ENCODE measurements around the gene SHROOM4. TPM values are rescaled to one million over a fixed set of nuclear protein-coding genes. Genes with fewer than 3 reads are reported as not detected.

The SHROOM4 gene
- polyA plus RNA-seq (2012; ENCODE audit: insufficient read depth, insufficient read length, low read depth): 0.46 TPM

GRCh38 chrX:50813843-50814661 lies at the start of gene SHROOM4:
Gene SHROOM4 (minus strand): TSS chrX:50814194. CDS start chrX:50814018, 176 bp downstream.
- Histone ChIP-seq H3K27me3 (peaks cover 8% of the 10 kb centered on the region), H3K4me1 (no peaks in the 10 kb centered on the region), H3K9me3 (no peaks in the 10 kb centered on the region), H3K36me3 (no peaks in the 10 kb centered on the region), H3K4me3 (ENCODE audit: low read depth, low read length) (peak within 1 kb of the TSS; percentile 57)
- DNase-seq: peak; percentile 14
- TF ChIP-seq, protein P1, sequence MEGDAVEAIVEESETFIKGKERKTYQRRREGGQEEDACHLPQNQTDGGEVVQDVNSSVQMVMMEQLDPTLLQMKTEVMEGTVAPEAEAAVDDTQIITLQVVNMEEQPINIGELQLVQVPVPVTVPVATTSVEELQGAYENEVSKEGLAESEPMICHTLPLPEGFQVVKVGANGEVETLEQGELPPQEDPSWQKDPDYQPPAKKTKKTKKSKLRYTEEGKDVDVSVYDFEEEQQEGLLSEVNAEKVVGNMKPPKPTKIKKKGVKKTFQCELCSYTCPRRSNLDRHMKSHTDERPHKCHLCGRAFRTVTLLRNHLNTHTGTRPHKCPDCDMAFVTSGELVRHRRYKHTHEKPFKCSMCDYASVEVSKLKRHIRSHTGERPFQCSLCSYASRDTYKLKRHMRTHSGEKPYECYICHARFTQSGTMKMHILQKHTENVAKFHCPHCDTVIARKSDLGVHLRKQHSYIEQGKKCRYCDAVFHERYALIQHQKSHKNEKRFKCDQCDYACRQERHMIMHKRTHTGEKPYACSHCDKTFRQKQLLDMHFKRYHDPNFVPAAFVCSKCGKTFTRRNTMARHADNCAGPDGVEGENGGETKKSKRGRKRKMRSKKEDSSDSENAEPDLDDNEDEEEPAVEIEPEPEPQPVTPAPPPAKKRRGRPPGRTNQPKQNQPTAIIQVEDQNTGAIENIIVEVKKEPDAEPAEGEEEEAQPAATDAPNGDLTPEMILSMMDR (IDR thresholded peaks at IDR 0.05; ENCODE audit: low read depth, low read length): no peak

DNA sequence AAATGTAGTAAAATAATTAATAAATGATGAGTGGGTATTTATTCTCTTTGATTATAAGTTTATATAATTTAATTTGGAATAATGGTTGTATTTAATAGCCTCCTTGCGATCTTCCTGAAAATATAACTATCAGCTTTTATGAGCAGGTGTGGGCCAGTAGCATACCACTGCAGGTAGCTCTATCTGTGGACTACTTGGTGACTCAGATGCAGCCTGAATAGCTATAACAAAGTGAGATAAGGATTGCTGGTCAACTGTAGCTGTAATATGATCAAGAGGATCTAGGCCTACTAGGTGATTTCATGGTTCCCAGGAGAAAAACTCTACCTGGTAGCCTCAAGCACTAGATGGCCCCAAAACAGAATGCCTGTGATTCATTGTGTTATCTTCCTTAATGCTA lies 49.5 kb upstream of the SHROOM4 start:
- no peak for DNase-seq
- no peaks in the 10 kb centered on the region for H3K4me1 ChIP-seq
- no peaks in the 10 kb centered on the region for H3K9me3 ChIP-seq
- TF ChIP-seq, protein P1 (IDR thresholded peaks at IDR 0.05; ENCODE audit: low read depth, low read length): no peak
- no peaks in the 10 kb centered on the region for H3K27me3 ChIP-seq
- no peak overlapping the region for H3K4me3 ChIP-seq (ENCODE audit: low read depth, low read length)
- no peaks in the 10 kb centered on the region for H3K36me3 ChIP-seq

GRCh38 chrX:50860518-50860917 lies 46.5 kb upstream of the SHROOM4 start:
- TF ChIP-seq, protein P1 (IDR thresholded peaks at IDR 0.05; ENCODE audit: low read depth, low read length): no peak
- H3K4me3 ChIP-seq (ENCODE audit: low read depth, low read length): no peak overlapping the region
- H3K9me3 ChIP-seq: no peaks in the 10 kb centered on the region
- DNase-seq: no peak
- H3K27me3 ChIP-seq: no peaks in the 10 kb centered on the region
- H3K36me3 ChIP-seq: no peaks in the 10 kb centered on the region
- no peaks in the 10 kb centered on the region for H3K4me1 ChIP-seq

DNA sequence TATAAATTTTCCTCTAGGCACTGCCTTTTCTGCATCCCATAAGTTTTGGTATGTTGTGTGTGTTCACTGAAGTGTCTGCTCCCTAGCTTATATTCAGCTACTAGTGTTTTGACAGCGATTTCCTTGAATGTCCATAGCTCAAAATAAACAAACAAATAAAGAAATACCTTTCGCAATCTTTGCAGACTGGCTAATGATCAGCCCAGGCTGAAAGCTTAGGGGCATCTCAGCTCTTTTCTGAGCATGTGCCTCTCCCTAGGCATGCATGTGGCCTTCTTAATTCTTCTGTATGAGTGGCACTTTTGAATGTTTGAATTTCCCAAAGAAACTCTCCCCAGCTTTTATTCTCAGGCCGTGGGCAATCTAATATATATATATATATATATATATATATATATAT lies 44.6 kb upstream of the SHROOM4 start:
- H3K27me3 ChIP-seq: no peaks in the 10 kb centered on the region
- H3K4me3 ChIP-seq (ENCODE audit: low read depth, low read length): no peak overlapping the region
- H3K4me1 ChIP-seq: no peaks in the 10 kb centered on the region
- no peaks in the 10 kb centered on the region for H3K36me3 ChIP-seq
- DNase-seq: no peak
- TF ChIP-seq, protein P1 (IDR thresholded peaks at IDR 0.05; ENCODE audit: low read depth, low read length): no peak
- no peaks in the 10 kb centered on the region for H3K9me3 ChIP-seq

DNA sequence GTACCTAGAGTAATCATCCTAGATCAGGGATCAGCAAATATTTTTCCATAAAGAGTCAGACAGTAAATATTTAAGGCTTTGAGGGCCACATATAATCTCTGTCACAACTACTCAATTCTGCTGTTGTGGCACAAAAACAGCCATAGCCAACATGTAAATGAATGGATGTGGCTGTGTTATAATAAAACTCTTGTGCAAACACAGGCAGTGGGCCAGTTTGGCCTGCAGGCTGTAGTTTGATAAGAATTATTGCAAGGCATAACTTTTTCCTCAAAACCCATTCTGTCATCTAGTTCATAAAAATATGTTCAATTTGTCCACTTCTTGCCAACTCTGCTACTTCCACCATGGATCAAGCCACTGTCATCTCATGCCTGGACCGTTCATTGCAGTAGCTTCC lies 39.4 kb upstream of the SHROOM4 start:
- Histone ChIP-seq H3K36me3 (no peaks in the 10 kb centered on the region), H3K4me1 (no peaks in the 10 kb centered on the region), H3K4me3 (ENCODE audit: low read depth, low read length) (no peak overlapping the region), H3K9me3 (no peaks in the 10 kb centered on the region), H3K27me3 (no peaks in the 10 kb centered on the region)
- no peak for DNase-seq
- TF ChIP-seq, protein P1 (IDR thresholded peaks at IDR 0.05; ENCODE audit: low read depth, low read length): no peak

DNA sequence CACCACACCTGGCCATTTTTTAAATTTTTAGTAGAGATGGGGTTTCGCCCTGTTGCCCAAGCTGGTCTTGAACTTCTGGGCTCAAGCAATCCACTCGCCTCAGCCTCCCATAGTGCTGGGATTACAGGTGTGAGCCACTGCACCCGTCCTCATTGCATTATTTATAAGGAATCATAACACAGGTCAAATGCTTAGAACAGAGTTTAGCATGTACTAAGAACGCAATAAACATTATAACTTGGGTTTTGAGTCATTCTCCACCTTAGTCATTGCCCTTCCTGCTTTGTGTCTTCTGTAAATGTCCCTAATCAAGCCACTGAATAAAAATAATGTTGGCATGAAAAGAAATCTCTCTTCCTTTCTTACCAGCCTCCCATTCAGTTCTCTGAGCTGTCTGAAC lies 38.5 kb upstream of the SHROOM4 start:
- H3K27me3 ChIP-seq: no peaks in the 10 kb centered on the region
- TF ChIP-seq, protein P1 (IDR thresholded peaks at IDR 0.05; ENCODE audit: low read depth, low read length): no peak
- H3K9me3 ChIP-seq: no peaks in the 10 kb centered on the region
- H3K4me1 ChIP-seq: no peaks in the 10 kb centered on the region
- H3K36me3 ChIP-seq: no peaks in the 10 kb centered on the region
- no peak overlapping the region for H3K4me3 ChIP-seq (ENCODE audit: low read depth, low read length)
- DNase-seq: no peak

Measured in BE2C (cell line).